K562 (cell line): Measurements from ENCODE around the gene C1orf116. TPM values are rescaled to one million over a fixed set of nuclear protein-coding genes. Genes with fewer than 3 reads are reported as not detected.

ENCODE experiments used
- ATAC-seq: fragments of 200-7000 bp; cut with Tn5 transposase; 3 replicates; pipeline ENCODE4 v1.9.1; 2020; ENCODE audit warnings: moderate library complexity
- BruUV-seq: library from RNA; stranded (reverse); fragments of 400-500 nt; replicated peaks from 2 replicates; lab custom pipeline; 2021; lab: Mats Ljungman, UMichigan
- CTCF ChIA-PET: fragments of 300-600 bp; formaldehyde crosslinking; extraction: SDS; loops from one replicate; lab custom pipeline; 2021; ENCODE audit warnings: low intra/inter-chr PET ratio; lab: Yijun Ruan, JAX
- POLR2A ChIA-PET: fragments of 300-600, 350-650 bp; sonication (Branson Sonifier 250); formaldehyde crosslinking; extraction: SDS; loops from one replicate; lab custom pipeline; 2021; ENCODE audit warnings: antibody characterized with exemption, inconsistent platforms; lab: Yijun Ruan, JAX
- DNase-seq, 4 experiments: peaks; one replicate each; pipeline versions ENCODE4 v3.0.0 to v3.0.0-alpha.2; 2011 to 2018; ENCODE audit warnings: low spot score in 3 of 4, mixed read lengths in 3 of 4; ENCODE audit errors: extremely low read depth in 1 of 4
- FAIRE-seq: peaks from 2 replicates; lab custom pipeline; 2011; peaks lifted over from hg19 to GRCh38; lab: Jason Lieb, UNC
- H2AFZ ChIP-seq: 2 replicates; pipeline ENCODE4 v1.6.0; 2011; ENCODE audit warnings: low read depth, low read length, control low read depth, inconsistent platforms
- H3K27ac ChIP-seq: fragments of 200-600 bp; 3 replicates; pipeline ENCODE4 v1.8.0; 2011; ENCODE audit warnings: low read depth, mild to moderate bottlenecking, control low read depth, inconsistent platforms, low read length, moderate library complexity, mixed read lengths; ENCODE audit errors: extremely low read depth
- H3K27me3 ChIP-seq, 2 experiments: fragments of 300-600 bp in 1 of 2; 2 replicates in 1 of 2; 3 replicates in 1 of 2; pipeline versions ENCODE4 v1.6.0 to v1.8.0; 2011; ENCODE audit warnings: inconsistent platforms in 2 of 2, low read length in 2 of 2, mild to moderate bottlenecking in 1 of 2, mixed read lengths in 1 of 2, moderate library complexity in 1 of 2; ENCODE audit not compliant: control insufficient read depth in 2 of 2, insufficient read depth in 2 of 2
- H3K36me3 ChIP-seq: fragments of 300-600 bp; 3 replicates; pipeline ENCODE4 v1.8.0; 2011; ENCODE audit warnings: mild to moderate bottlenecking, low read length, inconsistent platforms; ENCODE audit not compliant: control insufficient read depth, insufficient read depth
- H3K4me1 ChIP-seq, 2 experiments: fragments of 200-600 bp in 1 of 2; replicated peaks in 1 of 2; 2 replicates in 1 of 2; 3 replicates in 1 of 2; pipeline versions ENCODE4 v1.5.1 to v1.8.0; 2011; ENCODE audit warnings: inconsistent platforms in 2 of 2, low read length in 2 of 2, mild to moderate bottlenecking in 1 of 2, mixed read lengths in 1 of 2, moderate library complexity in 1 of 2; ENCODE audit not compliant: control insufficient read depth in 2 of 2, insufficient read depth in 2 of 2
- H3K4me2 ChIP-seq: 2 replicates; pipeline ENCODE4 v1.6.1; 2011; ENCODE audit warnings: low read length, control low read depth, inconsistent platforms, mixed read lengths; ENCODE audit not compliant: insufficient read depth
- H3K4me3 ChIP-seq: fragments of 200-600 bp; sonication (generic), shearing (Covaris generic); 2 replicates; pipeline ENCODE4 v1.5.1; 2016; ENCODE audit warnings: control low read depth, inconsistent platforms
- H3K79me2 ChIP-seq: fragments of 200-600 bp; 3 replicates; pipeline ENCODE4 v1.8.0; 2011; ENCODE audit warnings: low read length, inconsistent platforms; ENCODE audit not compliant: control insufficient read depth, insufficient read depth
- H3K9ac ChIP-seq, 2 experiments: 2 replicates each; pipeline versions ENCODE4 v1.6.0 to v1.6.1; 2011; ENCODE audit warnings: low read depth in 2 of 2, low read length in 2 of 2, control low read depth in 1 of 2, inconsistent platforms in 1 of 2, mild to moderate bottlenecking in 1 of 2, mixed read lengths in 1 of 2; ENCODE audit not compliant: insufficient read depth in 1 of 2
- H3K9me1 ChIP-seq: one replicate; pipeline ENCODE4 v1.6.0; 2011; ENCODE audit warnings: inconsistent platforms, mild to moderate bottlenecking, low read length, moderate library complexity; ENCODE audit not compliant: control insufficient read depth, insufficient read depth
- H3K9me3 ChIP-seq: replicated peaks from 2 replicates; pipeline ENCODE4 v1.5.1; 2011; ENCODE audit warnings: low read depth, low read length, inconsistent platforms; ENCODE audit not compliant: control insufficient read depth, insufficient read depth
- H4K20me1 ChIP-seq: replicated peaks from 2 replicates; pipeline ENCODE4 v1.6.1; 2011; ENCODE audit warnings: low read length, inconsistent platforms, mixed read lengths; ENCODE audit not compliant: control insufficient read depth, insufficient read depth
- AFF1 ChIP-seq, 2 experiments: fragments of 450-650 bp; IDR thresholded peaks; 2 replicates each; pipeline ENCODE4 v1.6.1; 2018; ENCODE audit warnings: mild to moderate bottlenecking in 2 of 2, low read depth in 1 of 2; ENCODE audit not compliant: partially characterized antibody in 2 of 2
- ARNT ChIP-seq, 2 experiments: fragments of 450-650 bp; IDR thresholded peaks; 2 replicates each; pipeline ENCODE4 v1.6.1; 2016; ENCODE audit warnings: mild to moderate bottlenecking in 1 of 2
- ELK3 ChIP-seq: fragments of 450-650 bp; formaldehyde crosslinking; IDR thresholded peaks from 2 replicates; pipeline ENCODE4 v1.4.0; 2020; ENCODE audit warnings: mild to moderate bottlenecking
- PRDM10 ChIP-seq: fragments of 450-650 bp; IDR thresholded peaks from 2 replicates; pipeline ENCODE4 v1.6.1; 2018; ENCODE audit not compliant: partially characterized antibody
- PREB ChIP-seq: sonication (generic); formaldehyde crosslinking; IDR thresholded peaks from 2 replicates; pipeline ENCODE4 v1.8.1; 2023; ENCODE audit warnings: mild to moderate bottlenecking, missing genetic modification reagents
- UBTF ChIP-seq, 2 experiments: IDR thresholded peaks; 2 replicates each; pipeline ENCODE4 v1.6.1; 2012; ENCODE audit warnings: improper control_type of control experiment in 2 of 2, low read depth in 2 of 2, low read length in 2 of 2, borderline replicate concordance in 1 of 2
- ZNF408 ChIP-seq: fragments of 250-450 bp; sonication (Bioruptor Pico); IDR thresholded peaks from 2 replicates; pipeline ENCODE4 v1.4.0; 2020; ENCODE audit warnings: low read depth, mild to moderate bottlenecking, moderate library complexity
- WGBS: fragments of 100-300 bp; shearing (Covaris generic); methylation state at CpG from one replicate; pipeline ENCODE4 v1.1.6; 2016; ENCODE audit warnings: low coverage, mixed read lengths; ENCODE audit not compliant: insufficient coverage; ENCODE audit errors: missing lambda C conversion rate; 5-methylcytosine and 5-hydroxymethylcytosine counted together
- in situ Hi-C: fragments of 300-500 bp; cut with MboI; formaldehyde crosslinking; loops from 4 replicates; pipeline ENCODE4 v1.15.0; 2018; ENCODE audit warnings: inconsistent platforms, mixed read lengths
- intact Hi-C: fragments of 100-400 bp; cut with micrococcal nuclease; formaldehyde crosslinking; loops from 2 replicates; pipeline ENCODE4 v1.14.2; 2022
- polyA plus RNA-seq, 8 experiments: library from polyadenylated mRNA; depleted of rRNA in 4 of 8; stranded (reverse) in 5 of 8; unstranded in 3 of 8; fragments of >200 nt; fragmentation: Nextera tagmentation in 2 of 8; fragmentation: Illumina TruSeq in 1 of 8; extraction: Ambion mirVana in 2 of 8; extraction: Trizol in 1 of 8; gene quantifications; 2 replicates each; pipeline versions ENCODE4 v1.2.1 to v1.2.3, GENCODE V29; 2011 to 2014; ENCODE audit warnings: inconsistent platforms in 1 of 8, missing spikeins in 1 of 8
- total RNA-seq, 7 experiments: library from RNA; depleted of rRNA in 6 of 7; stranded (reverse); fragments of >200 nt in 6 of 7; fragmentation: Illumina TruSeq in 2 of 7; extraction: Trizol in 2 of 7; gene quantifications; 2 replicates each; pipeline versions ENCODE4 v1.2.1 to v1.2.3, GENCODE V29; 2011 to 2021; ENCODE audit warnings: low replicate concordance in 1 of 7

Gene C1orf116
- total and polyA plus RNA-seq, 9 of the 15 experiments (the other 6 are each of a cell fraction or from before 2014, with no cell fraction given): 0.62 to 3.0 (median 0.95) TPM

GRCh38 chr1:207047505-207047904 is 14.9 kb upstream of the C1orf116 start:
- Histone ChIP-seq H2AFZ (no peak overlapping the region), H3K9me1 (no peaks in the 10 kb centered on the region), H3K27ac (no peak overlapping the region), H4K20me1 (peaks cover 18% of the 10 kb centered on the region), H3K36me3 (peaks cover 75% of the 10 kb centered on the region), H3K9ac (peak overlapping the region in 1 of 2 experiments; percentile 98; a peak in 2 of 4 replicates), H3K9me3 (no peaks in the 10 kb centered on the region), H3K4me3 (peak overlapping the region; percentile 92), H3K79me2 (peaks cover 99% of the 10 kb centered on the region), H3K4me2 (peak overlapping the region; percentile 99), H3K27me3 (no peaks in the 10 kb centered on the region), H3K4me1 (peaks cover 0 to 46% of the 10 kb centered on the region in 2 experiments)
- no TSS peak for BruUV-seq
- ATAC-seq (no peak), DNase-seq (no peak), FAIRE-seq (no peak)
- in situ Hi-C loops: no loop called here
- ChIA-PET CTCF (no interaction called here), POLR2A (interaction anchor here (0.7 to 9.8 kb wide), 8 partner anchors 8 to 180 kb away, joined by 3 to 104 read pairs (median 4); partner anchors contain the start of gene C1orf116)
- intact Hi-C loops: loop anchor here (1.0 kb wide), 1 partner anchor 23 kb away; no protein-coding TSS in a partner anchor
- 0% methylated on average over 1 of the region's 1 CpG for WGBS
- TF ChIP-seq PREB (CRISPR knock-in tag) (no peak), ARNT (IDR thresholded peaks at IDR 0.05) (peak in 1 of 2 experiments; percentile 10; a peak in 1 of 4 replicates), UBTF (IDR thresholded peaks at IDR 0.05; ENCODE audit: borderline replicate concordance in 1 of 2, low read depth in 2 of 2, low read length in 2 of 2) (no peak), ZNF408 (CRISPR knock-in tag) (no peak), AFF1 (IDR thresholded peaks at IDR 0.05; ENCODE audit: low read depth in 1 of 2, partially characterized antibody in 2 of 2) (peak in 1 of 2 experiments; percentile 40), PRDM10 (peak; percentile 54), ELK3 (CRISPR knock-in tag) (no peak)
